A673 (cell line): Measurements from ENCODE around the gene UGT1A8.

Source experiments
- EZH2 ChIP-seq: fragments of 200-600 bp; sonication (generic); IDR thresholded peaks from 2 replicates; pipeline ENCODE4 v1.6.1; 2017; ENCODE audit warnings: borderline replicate concordance, low read depth, mild to moderate bottlenecking, mixed read lengths, antibody characterized with exemption, low read length; ENCODE audit not compliant: poor library complexity, severe bottlenecking
- TF ChIP-seq, protein P1 (sequence below): fragments of 300-800, 200-600 bp; sonication (generic); conservative IDR thresholded peaks from 2 replicates; pipeline ENCODE4 v1.5.1; 2017; ENCODE audit warnings: low read depth, mild to moderate bottlenecking, antibody characterized with exemption, low read length, moderate library complexity, mixed read lengths

DNA sequence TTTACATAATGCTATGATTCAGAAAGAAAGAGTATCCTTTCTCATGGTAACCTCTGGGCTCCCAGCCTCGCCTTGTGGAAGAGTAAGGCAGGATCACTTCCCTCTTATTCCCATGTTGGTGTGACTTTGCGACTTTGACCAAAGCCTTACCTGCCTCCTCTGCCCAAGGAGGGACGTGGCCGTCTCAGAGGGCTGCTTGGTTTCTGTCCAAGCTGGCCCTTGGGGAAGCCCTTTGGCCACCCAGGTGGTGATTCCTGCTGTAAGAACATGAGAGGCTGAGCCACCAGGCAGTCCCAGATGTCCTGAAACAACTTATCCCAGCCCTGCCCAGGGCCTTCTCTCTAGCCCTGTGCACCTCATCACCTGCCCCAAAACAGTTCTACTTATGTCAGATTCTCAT lies 81.3 kb downstream of the UGT1A8 start:
- TF ChIP-seq, protein P1, sequence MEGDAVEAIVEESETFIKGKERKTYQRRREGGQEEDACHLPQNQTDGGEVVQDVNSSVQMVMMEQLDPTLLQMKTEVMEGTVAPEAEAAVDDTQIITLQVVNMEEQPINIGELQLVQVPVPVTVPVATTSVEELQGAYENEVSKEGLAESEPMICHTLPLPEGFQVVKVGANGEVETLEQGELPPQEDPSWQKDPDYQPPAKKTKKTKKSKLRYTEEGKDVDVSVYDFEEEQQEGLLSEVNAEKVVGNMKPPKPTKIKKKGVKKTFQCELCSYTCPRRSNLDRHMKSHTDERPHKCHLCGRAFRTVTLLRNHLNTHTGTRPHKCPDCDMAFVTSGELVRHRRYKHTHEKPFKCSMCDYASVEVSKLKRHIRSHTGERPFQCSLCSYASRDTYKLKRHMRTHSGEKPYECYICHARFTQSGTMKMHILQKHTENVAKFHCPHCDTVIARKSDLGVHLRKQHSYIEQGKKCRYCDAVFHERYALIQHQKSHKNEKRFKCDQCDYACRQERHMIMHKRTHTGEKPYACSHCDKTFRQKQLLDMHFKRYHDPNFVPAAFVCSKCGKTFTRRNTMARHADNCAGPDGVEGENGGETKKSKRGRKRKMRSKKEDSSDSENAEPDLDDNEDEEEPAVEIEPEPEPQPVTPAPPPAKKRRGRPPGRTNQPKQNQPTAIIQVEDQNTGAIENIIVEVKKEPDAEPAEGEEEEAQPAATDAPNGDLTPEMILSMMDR, result no peak
- TF ChIP-seq EZH2, result no peak
